ENCODE results near the gene HS2ST1.
"Not testable (repeated sequence)": the region's sequence is repeated elsewhere in the genome, so short reads cannot be mapped to it uniquely, and the experiment has no call there.

Gene HS2ST1

GRCh38 chr1:87028576-87028975 lies 114.1 kb downstream of the HS2ST1 start:
- no peak for DNase-seq

- DNase-seq: no peak
Measured at GRCh38 chr1:87030740-87031690, 116.6 kb downstream of the HS2ST1 start.

- DNase-seq: no peak
Measured at GRCh38 chr1:87034351-87034750, 119.9 kb downstream of the HS2ST1 start.

GRCh38 chr1:87039096-87039495 lies 124.7 kb downstream of the HS2ST1 start:
- DNase-seq: no peak

- DNase-seq: no peak
Measured at GRCh38 chr1:87042111-87042811, 127.8 kb downstream of the HS2ST1 start.

GRCh38 chr1:87044424-87044823 lies 130.0 kb downstream of the HS2ST1 start:
- no peak for DNase-seq

- no peak for DNase-seq
Measured at GRCh38 chr1:87044840-87045239, 130.4 kb downstream of the HS2ST1 start.

GRCh38 chr1:87045761-87046304 lies 131.4 kb downstream of the HS2ST1 start:
- DNase-seq: no peak

- DNase-seq: no peak
Measured at GRCh38 chr1:87046951-87047350, 132.5 kb downstream of the HS2ST1 start.

GRCh38 chr1:87048237-87048636 lies 133.8 kb downstream of the HS2ST1 start:
- DNase-seq: no peak

GRCh38 chr1:87051965-87052364 lies 137.5 kb downstream of the HS2ST1 start:
- no peak for DNase-seq

GRCh38 chr1:87052400-87052799 lies 138.0 kb downstream of the HS2ST1 start:
- no peak for DNase-seq

GRCh38 chr1:87052961-87053360 lies 138.5 kb downstream of the HS2ST1 start:
- DNase-seq: no peak

- no peak for DNase-seq
Measured at GRCh38 chr1:87053446-87053845, 139.0 kb downstream of the HS2ST1 start.

GRCh38 chr1:87056974-87057373 lies 142.5 kb downstream of the HS2ST1 start:
- no peak for DNase-seq

- DNase-seq: no peak
Measured at GRCh38 chr1:87058343-87058649, 143.9 kb downstream of the HS2ST1 start.

- no peak for DNase-seq
Measured at GRCh38 chr1:87061742-87062156, 147.3 kb downstream of the HS2ST1 start.

- DNase-seq: no peak
Measured at GRCh38 chr1:87062687-87063086, 148.3 kb downstream of the HS2ST1 start.

- DNase-seq: no peak
Measured at GRCh38 chr1:87064309-87064708, 149.9 kb downstream of the HS2ST1 start.

GRCh38 chr1:87064986-87065385 lies 150.6 kb downstream of the HS2ST1 start:
- DNase-seq: no peak

- DNase-seq: not testable (repeated sequence)
Measured at GRCh38 chr1:87066708-87067107, 152.3 kb downstream of the HS2ST1 start.

GRCh38 chr1:87072411-87072810 lies 158.0 kb downstream of the HS2ST1 start:
- no peak for DNase-seq

GRCh38 chr1:87072904-87073303 lies 158.5 kb downstream of the HS2ST1 start:
- DNase-seq: no peak
